Measurements from ENCODE around the gene IP6K1.
"Not testable (repeated sequence)": the region's sequence is repeated elsewhere in the genome, so short reads cannot be mapped to it uniquely, and the experiment has no call there.

IP6K1 gene

GRCh38 chr3:49685846-49686245 lies 100.5 kb downstream of the IP6K1 start:
- DNase-seq: not testable (repeated sequence)

- not testable (repeated sequence) for DNase-seq
These were observed 101.2 kb downstream of the IP6K1 start for GRCh38 chr3:49685103-49685502.

GRCh38 chr3:49684453-49684852 lies 101.9 kb downstream of the IP6K1 start:
- DNase-seq: not testable (repeated sequence)

GRCh38 chr3:49683162-49683561 lies 103.2 kb downstream of the IP6K1 start:
- DNase-seq: no peak

GRCh38 chr3:49681543-49681942 lies 104.8 kb downstream of the IP6K1 start:
- no peak for DNase-seq

- DNase-seq: no peak
These were observed 105.2 kb downstream of the IP6K1 start for GRCh38 chr3:49681232-49681522.

- no peak for DNase-seq
These were observed 105.7 kb downstream of the IP6K1 start for GRCh38 chr3:49680493-49681231.

- no peak for DNase-seq
These were observed 110.4 kb downstream of the IP6K1 start for GRCh38 chr3:49675912-49676311.

GRCh38 chr3:49674497-49674983 lies 111.8 kb downstream of the IP6K1 start:
- DNase-seq: no peak

All from NCI-H446 treated with DMSO at 0.1 percent for 48 hours (cell line).